GM19023 (cell line): ENCODE results near the gene FRAS1.

Source experiments
- ATAC-seq: cut with Tn5 transposase; IDR thresholded peaks from one replicate; pipeline ENCODE4 v1.9.1; 2021; ENCODE audit warnings: mild to moderate bottlenecking, moderate library complexity; ENCODE audit not compliant: unreplicated experiment

Gene FRAS1

GRCh38 chr4:78567500-78568060, 510.5 kb downstream of the FRAS1 start:
- ATAC-seq = no peak

- peak; percentile 56 for ATAC-seq
These were observed 511.6 kb downstream of the FRAS1 start for GRCh38 chr4:78568640-78569305.

GRCh38 chr4:78569306-78569821, 512.2 kb downstream of the FRAS1 start:
- no peak for ATAC-seq

GRCh38 chr4:78570117-78570516, 513.0 kb downstream of the FRAS1 start:
- ATAC-seq = no peak

GRCh38 chr4:78571804-78572203, 514.7 kb downstream of the FRAS1 start:
- no peak for ATAC-seq

GRCh38 chr4:78578674-78579425, 521.7 kb downstream of the FRAS1 start:
- ATAC-seq = no peak

- ATAC-seq = no peak
These were observed 524.5 kb downstream of the FRAS1 start for GRCh38 chr4:78581618-78582017.

- no peak for ATAC-seq
These were observed 527.9 kb downstream of the FRAS1 start for GRCh38 chr4:78584863-78585547.

GRCh38 chr4:78585633-78586032, 528.5 kb downstream of the FRAS1 start:
- no peak for ATAC-seq

- no peak for ATAC-seq
These were observed 531.9 kb downstream of the FRAS1 start for GRCh38 chr4:78588894-78589545.

GRCh38 chr4:78591404-78591803, 534.3 kb downstream of the FRAS1 start:
- no peak for ATAC-seq

GRCh38 chr4:78592088-78592783, 535.1 kb downstream of the FRAS1 start:
- ATAC-seq = peak; percentile 61
